Tibial nerve (tissue), 4 donors: ENCODE results near the gene CACNG7. TPM values are rescaled to one million over a fixed set of nuclear protein-coding genes. Genes with fewer than 3 reads are reported as not detected.

Experiments
- DNase-seq, 2 donors: peaks; one replicate each; pipeline ENCODE4 v3.0.0-alpha.2; 2019; ENCODE audit warnings: low spot score in 2 of 2
- H3K27ac ChIP-seq, 4 donors: fragments of 200-600 bp; sonication (generic) in 3 of 4; one replicate each; pipeline ENCODE4 v1.5.1; 2017 to 2019; ENCODE audit warnings: mild to moderate bottlenecking in 1 of 4
- H3K27me3 ChIP-seq, 2 donors: fragments of 200-600 bp; sonication (generic) in 1 of 2; one replicate each; pipeline versions ENCODE4 v1.5.1 to v1.6.0; 2017 to 2019
- H3K36me3 ChIP-seq, 3 donors: fragments of 200-600 bp; sonication (generic); one replicate each; pipeline ENCODE4 v1.5.1; 2018 to 2019
- H3K4me1 ChIP-seq, 4 donors: fragments of 200-600 bp; sonication (generic) in 3 of 4; one replicate each; pipeline ENCODE4 v1.5.1; 2017 to 2019
- H3K4me3 ChIP-seq, 4 donors: fragments of 200-600 bp; sonication (generic) in 3 of 4; one replicate each; pipeline ENCODE4 v1.5.1; 2017 to 2019; ENCODE audit warnings: mild to moderate bottlenecking in 1 of 4, moderate library complexity in 1 of 4
- H3K9me3 ChIP-seq, 4 donors: fragments of 200-600 bp; sonication (generic) in 3 of 4; one replicate each; pipeline ENCODE4 v1.5.1; 2017 to 2019
- CTCF ChIP-seq, 5 experiments: fragments of 200-600 bp in 3 of 5; fragments of 450-650 bp in 2 of 5; sonication (generic) in 3 of 5; IDR thresholded peaks; one replicate each; pipeline ENCODE4 v1.5.1; 2016 to 2019; ENCODE audit warnings: antibody characterized with exemption in 5 of 5, mild to moderate bottlenecking in 3 of 5, moderate library complexity in 2 of 5
- EP300 ChIP-seq, 2 donors: sonication (generic); formaldehyde crosslinking; IDR thresholded peaks; one replicate each; pipeline ENCODE4 v1.6.1; 2017; ENCODE audit warnings: antibody characterized with exemption in 2 of 2, mild to moderate bottlenecking in 1 of 2
- POLR2A ChIP-seq, 2 donors: fragments of 450-650 bp; IDR thresholded peaks; one replicate each; pipeline ENCODE4 v1.6.1; 2017; ENCODE audit warnings: antibody characterized with exemption in 2 of 2, mild to moderate bottlenecking in 2 of 2, moderate library complexity in 2 of 2
- WGBS, 2 donors: methylation state at CpG; one replicate each; pipeline ENCODE4 v1.1.5; 2018; 5-methylcytosine and 5-hydroxymethylcytosine counted together
- total RNA-seq, 4 donors: library from RNA; depleted of rRNA; stranded (reverse); fragments of >200 nt; gene quantifications; one replicate each; pipeline ENCODE4 v1.1.0, GENCODE V29; 2016

Gene CACNG7
- total RNA-seq, 4 donors from 2014 or later: not detected

- Histone ChIP-seq H3K27me3 (peaks cover 3 to 57% of the 10 kb centered on the region in 2 donors), H3K9me3 (no peaks in the 10 kb centered on the region), H3K27ac (no peak overlapping the region), H3K4me1 (peaks cover 0 to 51% (median 12%) of the 10 kb centered on the region in 4 donors), H3K36me3 (peaks cover 0 to 26% (median 0%) of the 10 kb centered on the region in 3 donors), H3K4me3 (peak overlapping the region; percentile 17 to 49 (median 44))
- TF ChIP-seq POLR2A (IDR thresholded peaks at IDR 0.05) (no peak), EP300 (IDR thresholded peaks at IDR 0.05) (peak in 1 of 2 donors; percentile 18)
- DNase-seq: peak; percentile 87 to 88
- 1% methylated on average over 24 to 51 of the region's 51 CpGs for WGBS, 2 donors
These were observed 29.7 kb upstream of the CACNG7 start for GRCh38 chr19:53879140-53880081.

GRCh38 chr19:53880711-53881481 is 28.2 kb upstream of the CACNG7 start:
- TF ChIP-seq CTCF (IDR thresholded peaks at IDR 0.05) (no peak), POLR2A (IDR thresholded peaks at IDR 0.05) (no peak), EP300 (IDR thresholded peaks at IDR 0.05) (no peak)
- Histone ChIP-seq H3K27me3 (peaks cover 3 to 72% of the 10 kb centered on the region in 2 donors), H3K9me3 (no peaks in the 10 kb centered on the region), H3K4me3 (no peak overlapping the region), H3K27ac (no peak overlapping the region), H3K36me3 (peaks cover 0 to 11% (median 0%) of the 10 kb centered on the region in 3 donors), H3K4me1 (peaks cover 0 to 45% (median 12%) of the 10 kb centered on the region in 4 donors)
- WGBS, 2 donors: 22 to 30% methylated on average over 6 of the region's 6 CpGs
- DNase-seq: no peak

GRCh38 chr19:53881482-53882390 is 27.3 kb upstream of the CACNG7 start, which contains the start of gene PRKCG:
Gene PRKCG, plus strand, starts transcription at chr19:53882197. Its CDS starts 298 bp downstream, at chr19:53882495.
- Histone ChIP-seq H3K36me3 (peaks cover 0 to 3% (median 0%) of the 10 kb centered on the region in 3 donors), H3K27ac (no peak within 1 kb of the TSS), H3K27me3 (peaks cover 3 to 80% of the 10 kb centered on the region in 2 donors), H3K9me3 (no peaks in the 10 kb centered on the region), H3K4me1 (peaks cover 0 to 45% (median 12%) of the 10 kb centered on the region in 4 donors), H3K4me3 (peak within 1 kb of the TSS in 1 of 4 donors; percentile 38)
- no peak for DNase-seq
- WGBS, 2 donors: 2 to 3% methylated on average over 34 to 48 of the region's 49 CpGs
- TF ChIP-seq EP300 (IDR thresholded peaks at IDR 0.05): no peak
- TF ChIP-seq CTCF (IDR thresholded peaks at IDR 0.05): peak; percentile 31 to 49 (median 42)
- TF ChIP-seq POLR2A (IDR thresholded peaks at IDR 0.05): no peak

- H3K27ac ChIP-seq: no peak overlapping the region
- H3K4me3 ChIP-seq: peak overlapping the region in 1 of 4 donors; percentile 38
- no peak for DNase-seq
- peaks cover 0 to 45% (median 12%) of the 10 kb centered on the region in 4 donors for H3K4me1 ChIP-seq
- 1 to 7% methylated on average over 11 to 18 of the region's 18 CpGs for WGBS, 2 donors
- H3K9me3 ChIP-seq: no peaks in the 10 kb centered on the region
- no peak for TF ChIP-seq CTCF (IDR thresholded peaks at IDR 0.05)
- no peak for TF ChIP-seq EP300 (IDR thresholded peaks at IDR 0.05)
- no peak for TF ChIP-seq POLR2A (IDR thresholded peaks at IDR 0.05)
- peaks cover 3 to 82% of the 10 kb centered on the region in 2 donors for H3K27me3 ChIP-seq
- no peaks in the 10 kb centered on the region for H3K36me3 ChIP-seq
These were observed 26.6 kb upstream of the CACNG7 start for GRCh38 chr19:53882391-53883050.
